Measurements from ENCODE around the gene COPG1.

COPG1 gene

GRCh38 chr3:129228891-129229585 lies 20.4 kb upstream of the COPG1 start:
- whole genome bisulfite sequencing, result 72% methylated on average over 11 of the region's 11 CpGs
- H3K27ac ChIP-seq (ENCODE audit: low read depth, low read length), result peak overlapping the region; percentile 90
- H3K4me1 ChIP-seq (ENCODE audit: insufficient read depth, low read length), result peaks cover 12% of the 10 kb centered on the region

GRCh38 chr3:129230311-129231019 lies 18.9 kb upstream of the COPG1 start:
- peaks cover 12% of the 10 kb centered on the region for H3K4me1 ChIP-seq (ENCODE audit: insufficient read depth, low read length)
- no peaks in the 10 kb centered on the region for H3K9me3 ChIP-seq (ENCODE audit: insufficient read depth, low read depth, low read length)
- no peak overlapping the region for H3K27ac ChIP-seq (ENCODE audit: low read depth, low read length)

More at GRCh38 chr3:129228891-129229585, 20.4 kb upstream of the COPG1 start:
- Histone ChIP-seq H3K36me3 (ENCODE audit: insufficient read depth, low read length) (no peaks in the 10 kb centered on the region), H3K27me3 (ENCODE audit: insufficient read depth, low read length) (no peaks in the 10 kb centered on the region), H3K4me3 (ENCODE audit: low read length) (no peak overlapping the region), H3K9ac (ENCODE audit: low read depth, low read length) (no peak overlapping the region; the same call in 1 of the 2 replicates), H3K9me3 (ENCODE audit: insufficient read depth, low read depth, low read length) (no peaks in the 10 kb centered on the region)

GRCh38 chr3:129231331-129232119 lies 17.9 kb upstream of the COPG1 start:
- no peak overlapping the region for H3K4me3 ChIP-seq (ENCODE audit: low read length)
- H3K9me3 ChIP-seq (ENCODE audit: insufficient read depth, low read depth, low read length), result no peaks in the 10 kb centered on the region
- no peaks in the 10 kb centered on the region for H3K36me3 ChIP-seq (ENCODE audit: insufficient read depth, low read length)
- no peak overlapping the region for H3K27ac ChIP-seq (ENCODE audit: low read depth, low read length)
- H3K27me3 ChIP-seq (ENCODE audit: insufficient read depth, low read length), result no peaks in the 10 kb centered on the region
- no peak overlapping the region for H3K9ac ChIP-seq (ENCODE audit: low read depth, low read length)
- H3K4me1 ChIP-seq (ENCODE audit: insufficient read depth, low read length), result peaks cover 12% of the 10 kb centered on the region
- WGBS, result 88% methylated on average over 10 of the region's 10 CpGs

More at GRCh38 chr3:129230311-129231019, 18.9 kb upstream of the COPG1 start:
- H3K4me3 ChIP-seq (ENCODE audit: low read length), result no peak overlapping the region
- no peaks in the 10 kb centered on the region for H3K36me3 ChIP-seq (ENCODE audit: insufficient read depth, low read length)
- H3K9ac ChIP-seq (ENCODE audit: low read depth, low read length), result no peak overlapping the region
- H3K27me3 ChIP-seq (ENCODE audit: insufficient read depth, low read length), result no peaks in the 10 kb centered on the region
- WGBS, result 88% methylated on average over 6 of the region's 7 CpGs

- Histone ChIP-seq H3K4me3 (ENCODE audit: low read length) (no peak overlapping the region), H3K36me3 (ENCODE audit: insufficient read depth, low read length) (no peaks in the 10 kb centered on the region), H3K9ac (ENCODE audit: low read depth, low read length) (no peak overlapping the region), H3K27ac (ENCODE audit: low read depth, low read length) (no peak overlapping the region), H3K4me1 (ENCODE audit: insufficient read depth, low read length) (peaks cover 10% of the 10 kb centered on the region), H3K9me3 (ENCODE audit: insufficient read depth, low read depth, low read length) (no peaks in the 10 kb centered on the region), H3K27me3 (ENCODE audit: insufficient read depth, low read length) (no peaks in the 10 kb centered on the region)
- WGBS, result 88% methylated on average over 4 of the region's 4 CpGs
Observed at GRCh38 chr3:129233538-129233937, 15.9 kb upstream of the COPG1 start.

- Histone ChIP-seq H3K4me3 (ENCODE audit: low read length) (no peak overlapping the region), H3K27ac (ENCODE audit: low read depth, low read length) (no peak overlapping the region), H3K27me3 (ENCODE audit: insufficient read depth, low read length) (no peaks in the 10 kb centered on the region), H3K9ac (ENCODE audit: low read depth, low read length) (no peak overlapping the region), H3K36me3 (ENCODE audit: insufficient read depth, low read length) (no peaks in the 10 kb centered on the region), H3K4me1 (ENCODE audit: insufficient read depth, low read length) (peaks cover 1% of the 10 kb centered on the region; the same call in 1 of the 2 replicates), H3K9me3 (ENCODE audit: insufficient read depth, low read depth, low read length) (no peaks in the 10 kb centered on the region)
- whole genome bisulfite sequencing, result 87% methylated on average over 3 of the region's 3 CpGs
Observed at GRCh38 chr3:129234441-129234840, 15.0 kb upstream of the COPG1 start.

GRCh38 chr3:129235344-129235917 lies 14.0 kb upstream of the COPG1 start:
- Histone ChIP-seq H3K4me1 (ENCODE audit: insufficient read depth, low read length) (peaks cover 9% of the 10 kb centered on the region; the same call in 1 of the 2 replicates), H3K27ac (ENCODE audit: low read depth, low read length) (no peak overlapping the region)
- 93% methylated on average over 4 of the region's 4 CpGs for WGBS

DNA sequence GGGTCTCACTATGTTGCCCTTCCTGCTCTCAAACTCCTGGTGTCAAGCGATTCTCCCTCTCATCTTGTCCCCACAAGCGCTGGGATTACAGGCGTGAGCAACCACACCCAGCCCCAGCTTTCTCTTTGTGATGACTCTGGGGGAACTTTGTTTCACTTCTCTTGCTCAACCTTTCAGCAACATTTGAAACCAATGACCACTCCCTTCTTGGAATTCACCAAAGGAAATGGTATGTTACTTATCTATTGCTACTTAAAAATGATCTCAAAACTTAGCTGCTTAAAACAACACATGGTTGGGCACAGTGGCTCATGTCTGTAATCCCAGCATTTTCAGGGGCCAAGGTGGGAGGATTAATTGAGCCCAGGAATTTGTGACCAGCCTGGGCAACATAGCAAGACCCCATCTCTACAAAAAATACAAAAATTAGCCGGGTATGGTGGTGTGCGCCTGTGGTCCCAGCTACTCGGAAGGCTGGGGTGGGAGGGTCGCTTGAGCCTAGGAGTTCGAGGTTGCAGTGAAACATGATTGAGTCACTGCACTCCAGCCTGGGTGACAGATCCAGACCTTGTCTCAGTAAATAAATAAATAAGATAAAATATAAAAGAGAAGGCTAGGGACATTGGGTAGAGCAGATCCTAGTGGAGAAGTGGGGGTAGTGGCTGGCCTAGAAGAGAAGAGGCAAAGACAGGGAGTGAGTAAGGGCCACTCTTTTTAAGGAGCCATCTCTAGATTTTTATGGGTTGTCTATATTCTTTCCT lies 10.3 kb upstream of the COPG1 start:
- 95% methylated on average over 8 of the region's 8 CpGs for WGBS
- H3K27ac ChIP-seq (ENCODE audit: low read depth, low read length), result no peak overlapping the region

More at GRCh38 chr3:129235344-129235917, 14.0 kb upstream of the COPG1 start:
- Histone ChIP-seq H3K9ac (ENCODE audit: low read depth, low read length) (no peak overlapping the region), H3K27me3 (ENCODE audit: insufficient read depth, low read length) (no peaks in the 10 kb centered on the region), H3K36me3 (ENCODE audit: insufficient read depth, low read length) (no peaks in the 10 kb centered on the region), H3K9me3 (ENCODE audit: insufficient read depth, low read depth, low read length) (no peaks in the 10 kb centered on the region), H3K4me3 (ENCODE audit: low read length) (no peak overlapping the region)

GRCh38 chr3:129239991-129240390 lies 9.4 kb upstream of the COPG1 start:
- H3K9ac ChIP-seq (ENCODE audit: low read depth, low read length), result no peak overlapping the region

More for the DNA sequence above, 10.3 kb upstream of the COPG1 start:
- no peak overlapping the region for H3K4me3 ChIP-seq (ENCODE audit: low read length)
- H3K9ac ChIP-seq (ENCODE audit: low read depth, low read length), result no peak overlapping the region
- 0 out of 2 replicates have a peak, but pooled peaks cover 2% of the 10 kb centered on the region for H3K9me3 ChIP-seq (ENCODE audit: insufficient read depth, low read depth, low read length)
- peaks cover 9% of the 10 kb centered on the region; the same call in 1 of the 2 replicates for H3K4me1 ChIP-seq (ENCODE audit: insufficient read depth, low read length)
- no peaks in the 10 kb centered on the region for H3K27me3 ChIP-seq (ENCODE audit: insufficient read depth, low read length)
- no peaks in the 10 kb centered on the region for H3K36me3 ChIP-seq (ENCODE audit: insufficient read depth, low read length)

DNA sequence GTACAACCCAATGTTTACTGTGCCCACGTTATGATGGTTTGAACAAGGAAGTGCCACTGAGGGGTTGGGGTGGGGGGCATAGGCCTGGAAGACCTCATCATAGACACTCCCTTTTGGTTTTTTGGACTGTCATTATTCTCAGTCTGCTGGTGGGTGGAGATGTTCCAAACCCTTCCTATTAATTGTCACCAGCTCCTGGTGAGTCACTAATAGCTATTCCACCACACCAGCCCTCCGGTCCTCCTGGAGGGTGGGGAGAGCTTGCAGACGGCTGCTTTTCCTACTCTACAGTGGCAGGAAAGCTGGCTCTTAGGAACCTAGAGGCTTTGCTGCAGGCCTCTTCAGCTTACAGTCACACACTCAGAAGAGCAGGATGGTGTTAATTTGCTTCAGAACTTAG lies 9.0 kb upstream of the COPG1 start:
- 78% methylated on average over 3 of the region's 3 CpGs for WGBS
- H3K4me1 ChIP-seq (ENCODE audit: insufficient read depth, low read length), result peaks cover 9% of the 10 kb centered on the region; the same call in 1 of the 2 replicates
- H3K36me3 ChIP-seq (ENCODE audit: insufficient read depth, low read length), result no peaks in the 10 kb centered on the region
- no peak overlapping the region for H3K4me3 ChIP-seq (ENCODE audit: low read length)
- no peak overlapping the region for H3K27ac ChIP-seq (ENCODE audit: low read depth, low read length)
- H3K27me3 ChIP-seq (ENCODE audit: insufficient read depth, low read length), result no peaks in the 10 kb centered on the region
- H3K9me3 ChIP-seq (ENCODE audit: insufficient read depth, low read depth, low read length), result 0 out of 2 replicates have a peak, but pooled peaks cover 2% of the 10 kb centered on the region
- no peak overlapping the region for H3K9ac ChIP-seq (ENCODE audit: low read depth, low read length)

More at GRCh38 chr3:129239991-129240390, 9.4 kb upstream of the COPG1 start:
- 67% methylated on average over 6 of the region's 6 CpGs for WGBS
- H3K4me1 ChIP-seq (ENCODE audit: insufficient read depth, low read length), result peaks cover 9% of the 10 kb centered on the region; the same call in 1 of the 2 replicates
- H3K27ac ChIP-seq (ENCODE audit: low read depth, low read length), result no peak overlapping the region
- H3K36me3 ChIP-seq (ENCODE audit: insufficient read depth, low read length), result no peaks in the 10 kb centered on the region
- 0 out of 2 replicates have a peak, but pooled peaks cover 2% of the 10 kb centered on the region for H3K9me3 ChIP-seq (ENCODE audit: insufficient read depth, low read depth, low read length)
- no peak overlapping the region for H3K4me3 ChIP-seq (ENCODE audit: low read length)
- no peaks in the 10 kb centered on the region for H3K27me3 ChIP-seq (ENCODE audit: insufficient read depth, low read length)

GRCh38 chr3:129245141-129245540 lies 4.3 kb upstream of the COPG1 start:
- Histone ChIP-seq H3K27ac (ENCODE audit: low read depth, low read length) (no peak overlapping the region), H3K4me1 (ENCODE audit: insufficient read depth, low read length) (peaks cover 5% of the 10 kb centered on the region; the same call in 1 of the 2 replicates), H3K9me3 (ENCODE audit: insufficient read depth, low read depth, low read length) (0 out of 2 replicates have a peak, but pooled peaks cover 2% of the 10 kb centered on the region), H3K9ac (ENCODE audit: low read depth, low read length) (no peak overlapping the region), H3K36me3 (ENCODE audit: insufficient read depth, low read length) (no peaks in the 10 kb centered on the region), H3K4me3 (ENCODE audit: low read length) (no peak overlapping the region), H3K27me3 (ENCODE audit: insufficient read depth, low read length) (no peaks in the 10 kb centered on the region)
- WGBS, result 89% methylated on average over 5 of the region's 5 CpGs

All from HUES64 (cell line).